COLO829 (cell line): ENCODE data around the gene TOX3.

Experiments
- DNase-seq: peaks from one replicate; pipeline ENCODE4 v3.0.0; 2012; ENCODE audit warnings: low spot score

The TOX3 gene

DNA sequence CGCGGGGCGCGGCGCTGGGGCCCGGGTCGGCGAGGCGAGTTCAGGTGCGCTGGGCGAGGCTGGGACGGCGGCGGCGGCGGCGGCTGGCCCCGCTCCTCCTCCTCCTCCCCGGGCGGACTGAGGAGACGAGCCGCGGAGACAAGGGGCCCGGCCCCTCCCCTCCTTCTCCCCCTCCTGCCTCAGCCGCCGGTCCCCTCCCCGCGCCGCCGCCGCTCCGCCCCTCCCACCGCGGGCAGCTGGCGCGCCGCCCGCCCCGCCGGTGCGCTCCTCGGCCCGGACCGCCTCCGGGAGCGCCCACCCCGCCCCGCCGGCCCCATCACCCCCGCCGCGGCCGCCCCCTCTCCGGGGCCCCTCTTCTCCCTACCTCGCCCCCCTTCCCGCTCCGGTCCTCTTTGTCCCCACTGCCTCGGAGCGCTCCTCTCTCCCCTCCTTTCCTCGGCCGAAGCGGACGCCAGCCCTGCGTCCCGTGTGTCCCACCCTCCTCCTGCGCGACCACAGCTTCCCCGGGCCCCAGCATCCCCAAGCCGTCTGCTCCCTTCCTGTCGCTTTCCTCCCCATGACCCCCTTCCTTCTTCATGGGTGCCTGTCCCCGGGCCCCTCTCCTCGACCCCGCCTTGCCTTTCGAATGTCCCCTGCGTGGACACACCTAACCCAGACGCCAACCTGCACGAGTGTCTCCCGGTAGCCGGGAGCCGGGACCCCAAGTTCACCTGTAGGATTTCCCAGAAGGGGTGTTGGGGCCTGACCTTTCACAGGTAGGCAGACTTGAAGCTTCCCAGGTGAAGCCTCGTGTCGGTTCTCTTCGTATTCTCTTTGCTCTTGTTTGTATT is at the start of gene TOX3:
TSS of gene TOX3 (minus strand) at position 140 of the 830 bp plus-strand sequence. CDS start 420 bp downstream, outside the sequence.
- DNase-seq = no peak

DNA sequence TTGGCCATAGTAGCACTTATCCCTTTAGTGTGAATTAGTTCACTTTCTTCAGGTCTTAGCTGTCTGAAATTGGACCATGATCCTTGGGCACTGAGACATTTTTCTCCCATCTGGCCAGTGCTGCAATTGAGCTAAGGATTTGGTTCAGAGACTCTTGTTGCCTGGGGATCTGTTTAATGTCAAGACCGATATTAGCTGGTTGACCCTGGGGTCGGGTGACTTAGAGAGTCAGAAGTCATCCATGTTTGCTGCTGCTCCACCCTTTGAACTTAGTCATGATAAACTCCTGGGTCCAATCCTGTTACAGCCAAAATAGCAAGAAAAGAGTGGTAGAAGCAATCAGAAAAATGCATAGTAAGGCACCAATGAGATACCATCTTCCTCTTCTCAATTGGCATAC is 45.8 kb upstream of the TOX3 start:
- DNase-seq = no peak

GRCh38 chr16:52591934-52592592 is 45.1 kb upstream of the TOX3 start:
- DNase-seq = peak; percentile 41

DNA sequence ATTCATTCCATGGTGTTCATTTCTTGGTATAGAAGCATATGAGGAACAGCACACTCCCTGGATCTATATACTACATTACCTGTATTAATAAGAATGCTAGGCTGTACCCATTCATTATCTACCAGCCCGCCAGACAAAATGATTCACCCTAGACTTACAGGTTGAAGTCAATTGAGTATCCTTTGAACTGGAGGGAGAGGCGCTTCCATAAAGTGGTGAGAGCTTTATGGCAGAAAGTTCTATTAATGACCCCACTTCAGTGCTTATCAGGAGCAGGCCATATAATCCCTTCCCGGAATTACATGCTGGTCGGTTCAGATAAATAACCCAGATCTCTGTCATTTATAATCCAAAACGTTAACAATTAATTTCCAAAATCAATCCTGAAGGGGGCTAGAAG is 44.5 kb upstream of the TOX3 start:
- DNase-seq = no peak

GRCh38 chr16:52586159-52586558 is 39.2 kb upstream of the TOX3 start:
- DNase-seq = no peak

GRCh38 chr16:52584354-52585320 is 37.7 kb upstream of the TOX3 start:
- no peak for DNase-seq

DNA sequence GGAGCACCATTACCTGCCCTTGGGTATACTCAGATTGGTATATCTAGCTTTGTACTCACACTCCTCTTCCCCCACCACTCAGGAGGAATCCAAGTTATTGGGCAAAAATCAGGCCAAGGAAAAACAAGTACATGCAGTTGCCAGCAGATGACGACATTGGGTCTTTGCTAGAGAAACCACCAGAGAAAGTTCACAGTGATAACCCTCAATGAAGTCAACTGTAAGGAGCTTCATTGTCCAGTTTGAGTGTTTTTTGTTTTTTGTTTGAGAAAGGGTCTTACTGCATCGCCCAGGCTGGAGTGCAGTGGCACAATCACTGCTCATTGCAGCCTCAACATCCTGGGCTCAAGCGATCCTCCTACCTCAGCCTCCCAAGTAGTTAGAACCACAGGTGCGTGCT is 34.6 kb upstream of the TOX3 start:
- DNase-seq = peak; percentile 9

- DNase-seq = no peak
These were observed 33.5 kb upstream of the TOX3 start for GRCh38 chr16:52580488-52580887.

DNA sequence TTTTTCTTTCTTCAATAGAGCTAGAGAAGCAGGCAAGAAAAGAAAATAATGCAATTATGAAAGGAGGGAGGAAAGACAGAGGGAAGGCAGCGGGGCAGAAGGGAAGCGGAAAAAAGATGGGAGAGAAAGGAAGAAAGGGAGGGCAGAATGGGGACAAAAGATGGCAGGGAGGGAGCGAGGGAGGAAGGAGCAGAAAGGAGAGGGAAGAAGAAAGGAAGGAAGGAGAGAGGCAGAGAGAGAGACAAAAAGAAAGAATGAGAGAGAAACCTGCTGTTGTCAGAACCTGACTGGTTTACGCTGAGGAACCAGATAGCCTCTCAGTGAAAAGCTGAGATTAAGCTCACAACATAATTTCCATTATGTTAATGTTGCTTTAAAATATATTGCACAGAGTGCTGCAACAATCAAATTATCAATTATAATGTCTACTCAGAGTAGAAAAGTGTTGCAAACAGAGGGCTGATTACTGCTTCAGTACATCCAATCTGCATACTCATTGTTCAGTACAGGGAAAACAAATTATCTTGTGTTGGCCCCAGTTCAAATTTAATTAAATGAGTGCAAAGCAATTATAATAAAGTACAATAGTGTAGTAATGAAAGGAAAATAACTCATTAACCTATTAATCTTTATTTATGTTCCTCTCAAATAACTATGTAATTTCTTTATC is 32.0 kb upstream of the TOX3 start:
- DNase-seq = no peak

DNA sequence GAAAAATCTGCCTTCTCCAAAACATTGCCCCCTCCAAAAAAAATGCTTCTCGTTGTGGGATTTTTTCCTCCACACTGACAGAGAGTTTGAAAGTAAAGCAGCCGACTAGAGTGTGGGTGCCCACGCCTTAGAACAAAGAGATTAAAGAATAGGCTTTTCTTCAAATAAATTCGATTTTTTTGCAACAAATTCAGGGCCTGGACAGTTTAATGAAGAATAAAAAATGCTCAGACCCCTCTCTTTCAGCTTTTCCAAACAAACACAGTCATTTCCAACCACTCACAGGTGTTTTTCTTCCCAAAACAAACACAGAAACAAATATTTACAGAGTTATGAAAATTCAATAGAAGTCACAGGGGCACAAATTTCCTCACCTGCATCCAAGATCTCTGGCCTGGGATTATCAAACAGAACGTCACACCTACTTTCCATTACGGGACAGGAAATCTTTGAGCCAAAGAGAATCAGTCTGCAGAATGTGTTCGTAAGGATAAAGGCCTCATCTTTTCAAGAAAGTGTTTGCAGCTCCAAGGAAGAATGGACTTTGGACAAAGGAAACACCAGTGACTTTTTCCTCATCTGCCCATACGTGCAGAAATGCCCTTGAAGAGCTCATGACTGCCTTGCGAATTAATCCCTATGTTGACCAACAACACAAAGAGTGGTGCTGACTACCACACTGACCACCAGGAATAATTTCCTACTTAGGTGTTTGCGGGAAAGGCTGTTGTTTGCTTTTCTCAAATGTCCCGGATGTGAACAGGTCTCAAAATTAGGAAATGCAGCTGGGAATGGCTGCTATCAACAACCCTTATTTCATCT is 31.3 kb upstream of the TOX3 start:
- DNase-seq = no peak

- no peak for DNase-seq
These were observed 30.3 kb upstream of the TOX3 start for GRCh38 chr16:52577130-52577706.

DNA sequence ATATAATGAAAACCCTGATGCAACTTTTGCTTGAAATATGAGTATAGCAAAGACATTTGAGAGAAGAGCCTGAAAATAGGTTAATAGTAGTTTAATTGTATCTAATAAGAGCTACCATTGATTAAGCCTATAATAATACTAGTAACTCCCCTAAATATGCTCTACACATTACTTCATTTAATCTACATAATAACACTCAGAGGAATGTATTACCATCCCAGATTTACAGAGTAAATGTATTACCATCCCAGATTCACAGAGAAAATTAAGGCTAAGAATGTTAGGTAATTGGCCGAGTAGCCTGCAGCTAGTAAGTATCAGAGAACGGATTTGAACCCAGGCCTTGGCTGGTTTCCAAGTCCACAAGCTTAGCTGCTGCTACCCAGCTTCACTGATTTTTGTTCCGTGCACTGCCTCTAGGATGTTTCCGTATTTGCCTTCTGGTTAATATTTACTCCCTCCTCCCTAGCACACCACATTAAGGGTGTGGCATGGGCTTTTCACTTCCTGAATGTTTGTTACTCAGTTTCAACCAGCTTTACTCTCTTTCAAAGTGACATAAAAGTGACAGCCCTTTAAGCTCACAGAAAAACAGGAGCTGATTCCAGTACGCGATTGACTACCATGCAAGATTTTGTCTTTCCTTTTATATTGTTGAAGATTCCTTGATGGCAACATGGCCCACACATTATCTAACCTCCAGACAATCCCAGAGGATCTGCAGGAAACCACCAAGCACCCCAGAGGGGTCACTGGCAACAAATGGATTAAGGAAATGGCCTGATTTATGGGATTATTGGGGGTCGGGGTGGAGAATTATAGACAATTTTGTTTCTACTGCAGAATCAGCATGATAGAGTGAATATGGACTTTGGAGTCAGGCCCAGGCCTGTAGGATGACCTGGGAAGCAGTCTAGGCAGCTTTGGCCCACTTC is 26.7 kb upstream of the TOX3 start:
- DNase-seq = no peak

DNA sequence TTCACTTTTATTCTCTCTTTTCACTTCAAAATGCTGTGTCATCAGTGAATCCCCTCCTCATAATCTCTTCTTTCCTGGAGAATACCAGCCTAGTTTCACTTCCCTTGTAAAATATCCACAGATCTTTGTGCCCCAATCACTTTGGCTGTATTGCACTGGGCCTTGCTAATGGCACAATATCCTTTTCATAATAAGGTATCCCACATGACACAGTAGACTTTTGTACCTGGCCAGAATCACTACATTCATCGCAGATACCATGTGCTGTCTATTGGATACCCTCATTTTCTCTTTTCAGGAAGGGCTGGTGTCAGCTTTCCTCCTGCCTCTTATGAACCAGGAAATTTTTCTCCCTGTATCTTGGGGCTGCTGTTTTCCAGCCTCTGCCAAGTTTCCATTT is 25.7 kb upstream of the TOX3 start:
- DNase-seq = no peak

- no peak for DNase-seq
These were observed 23.6 kb upstream of the TOX3 start for GRCh38 chr16:52570495-52571091.

DNA sequence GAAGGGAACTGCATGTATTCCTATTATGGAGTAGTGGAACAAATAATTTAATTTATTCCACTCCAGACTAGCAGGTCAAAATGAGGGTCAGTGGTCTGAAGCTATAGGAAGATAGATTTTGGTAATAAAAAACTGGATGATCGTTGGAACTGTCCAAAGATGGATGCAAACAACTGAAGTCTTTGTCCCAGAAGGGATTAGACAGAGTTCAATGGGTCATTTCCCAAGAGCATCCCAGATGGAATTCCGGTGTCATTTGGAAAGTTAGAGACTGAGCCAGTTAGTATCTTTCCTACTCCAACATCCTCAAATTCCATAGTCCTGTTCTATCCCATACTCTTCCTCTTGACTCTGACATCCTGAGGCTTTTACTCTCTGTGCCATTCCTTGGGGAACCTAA is 22.8 kb upstream of the TOX3 start:
- peak; percentile 7 for DNase-seq

DNA sequence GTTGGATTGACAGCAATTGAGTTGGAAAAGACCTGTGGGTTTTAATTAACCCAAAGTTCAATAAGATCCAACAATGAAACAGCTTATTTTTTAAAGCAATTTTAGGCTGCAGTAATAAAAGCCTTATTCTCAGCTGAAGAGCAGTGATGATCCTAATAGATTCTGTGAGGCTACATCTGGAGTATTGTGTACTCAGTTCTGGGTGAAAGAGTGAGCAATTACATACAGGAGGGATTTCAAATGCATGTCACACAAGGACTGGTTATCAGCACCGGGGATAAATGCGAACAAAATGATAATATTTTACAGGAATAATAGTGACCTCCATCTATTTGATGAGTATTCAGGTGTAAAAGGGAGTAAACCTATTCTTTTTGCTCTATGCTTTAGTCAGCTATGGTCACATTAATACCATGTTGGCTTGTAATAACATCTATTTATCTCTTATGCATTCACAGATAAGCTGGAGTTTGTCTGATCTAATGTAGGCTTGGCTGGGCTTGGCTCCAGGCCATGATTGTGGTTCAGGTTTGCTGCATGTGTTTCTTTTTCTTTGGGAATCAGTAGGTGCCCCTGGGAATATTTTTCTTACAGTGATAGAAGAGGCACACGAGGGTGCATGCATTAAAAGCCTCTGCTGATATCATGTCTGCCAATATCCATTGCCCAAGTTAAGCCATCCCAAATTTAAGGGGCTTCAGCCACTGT is 22.2 kb upstream of the TOX3 start:
- DNase-seq = no peak

GRCh38 chr16:52568495-52568894 is 21.6 kb upstream of the TOX3 start:
- DNase-seq = no peak

DNA sequence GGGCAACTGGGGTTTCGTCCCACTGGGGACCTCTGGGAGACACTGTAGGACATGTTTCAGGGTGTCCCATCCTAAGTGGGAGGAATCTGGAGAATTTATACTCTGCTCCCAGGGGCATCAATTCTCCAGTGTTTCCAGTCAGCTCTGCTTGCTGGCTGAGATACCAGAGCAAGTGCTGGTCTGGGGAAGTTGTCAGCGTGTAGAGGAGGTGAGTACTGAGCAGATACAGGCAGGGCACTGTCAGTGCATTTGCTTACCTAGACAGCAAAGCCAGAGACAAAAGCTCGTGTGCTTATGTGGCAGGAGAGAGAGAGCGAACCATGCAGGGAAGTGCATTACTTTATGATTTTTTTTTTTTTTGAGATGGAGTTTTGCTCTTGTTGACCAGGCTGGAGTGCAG is 20.2 kb upstream of the TOX3 start:
- no peak for DNase-seq
